ENCODE results near the gene PML. TPM values are rescaled to one million over a fixed set of nuclear protein-coding genes. Genes with fewer than 3 reads are reported as not detected.
"Not testable (repeated sequence)": the region's sequence is repeated elsewhere in the genome, so short reads cannot be mapped to it uniquely, and the experiment has no call there.

Gene PML
- total RNA-seq, 1 experiment from 2014 or later: 24.6 TPM

- H3K27me3 Mint-ChIP-seq (ENCODE audit: low read depth): peaks cover 39% of the 10 kb centered on the region
- Histone ChIP-seq H4K8ac (replicated peaks; ENCODE audit: insufficient read length, low read depth, low read length) (no peak overlapping the region), H2BK15ac (ENCODE audit: low read depth, low read length) (no peak overlapping the region), H2AK5ac (ENCODE audit: insufficient read length, low read length) (no peak overlapping the region), H3K79me1 (ENCODE audit: insufficient read depth, low read depth, low read length, poor library complexity, severe bottlenecking) (no peaks in the 10 kb centered on the region), H3T11ph (ENCODE audit: low read length) (no peak overlapping the region), H2BK5ac (ENCODE audit: insufficient read length, low read length) (no peak overlapping the region), H3K9ac (ENCODE audit: extremely low read depth, insufficient read length, low read length) (no peak overlapping the region), H2BK20ac (ENCODE audit: low read depth, low read length, poor library complexity, severe bottlenecking) (no peak overlapping the region), H2BK120ac (ENCODE audit: low read depth, low read length, poor library complexity, severe bottlenecking) (no peak overlapping the region), H3K56ac (ENCODE audit: insufficient read length, low read depth, low read length) (no peak overlapping the region), H3K23me2 (ENCODE audit: insufficient read length, low read depth, low read length, poor library complexity, severe bottlenecking) (peaks cover 2% of the 10 kb centered on the region), H3K18ac (ENCODE audit: insufficient read length, low read depth, low read length) (no peak overlapping the region), H4K5ac (ENCODE audit: insufficient read length, low read depth, low read length) (no peak overlapping the region), H3K4me1 (ENCODE audit: insufficient read depth, low read length) (peaks cover 4% of the 10 kb centered on the region; the same call in 1 of the 2 replicates), H3K79me2 (ENCODE audit: insufficient read depth, low read length) (no peaks in the 10 kb centered on the region), H3K27me3 (ENCODE audit: insufficient read depth, low read length) (no peaks in the 10 kb centered on the region), H3K14ac (ENCODE audit: insufficient read depth, low read length) (no peak overlapping the region), H2BK12ac (ENCODE audit: insufficient read length, low read depth, low read length) (no peak overlapping the region), H4K91ac (ENCODE audit: insufficient read length, low read depth, low read length) (no peak overlapping the region), H2AFZ (ENCODE audit: low read length) (peak overlapping the region; percentile 56), H3K27ac (ENCODE audit: insufficient read length, low read depth, low read length) (no peak overlapping the region), H3K4ac (ENCODE audit: low read depth, low read length) (no peak overlapping the region), H3K4me2 (ENCODE audit: insufficient read depth, insufficient read length, low read length) (peak overlapping the region; percentile 13), H3K23ac (ENCODE audit: insufficient read length, low read depth, low read length) (no peak overlapping the region), H4K20me1 (ENCODE audit: control insufficient read depth, insufficient read depth, insufficient read length) (no peaks in the 10 kb centered on the region), H3K9me3 (ENCODE audit: control insufficient read depth, low read depth, low read length) (no peaks in the 10 kb centered on the region)
- H3K4me1 Mint-ChIP-seq: peaks cover 12 to 18% of the 10 kb centered on the region in 2 experiments
- peaks cover 0 to 6% of the 10 kb centered on the region in 2 experiments; a peak in 1 of 5 replicates for H3K9me3 Mint-ChIP-seq
- peak; percentile 85 for TF ChIP-seq CTCF (conservative IDR thresholded peaks at IDR 0.05)
- H3K27ac Mint-ChIP-seq: no peak overlapping the region
- no peaks in the 10 kb centered on the region; a peak in 1 of 7 replicates for H3K36me3 Mint-ChIP-seq (ENCODE audit: insufficient read depth in 1 of 3, low read depth in 3 of 3)
- DNase-seq: peak; percentile 91
- peak overlapping the region in 1 of 2 experiments; percentile 27; a peak in 1 of 5 replicates for H3K4me3 Mint-ChIP-seq
- no CpG with 5 or more reads among the region's 26 CpGs for WGBS (ENCODE audit: extremely low coverage, insufficient read length, low lambda C conversion rate)
Observed at GRCh38 chr15:73972984-73973682, 21.4 kb upstream of the PML start.

- H3K36me3 Mint-ChIP-seq (ENCODE audit: insufficient read depth in 1 of 3, low read depth in 3 of 3); H3K4me1 ChIP-seq (ENCODE audit: insufficient read depth, low read length); H3K9me3 ChIP-seq (ENCODE audit: control insufficient read depth, low read depth, low read length); H4K91ac ChIP-seq (ENCODE audit: insufficient read length, low read depth, low read length); H3K79me1 ChIP-seq (ENCODE audit: insufficient read depth, low read depth, low read length, poor library complexity, severe bottlenecking); H3K56ac ChIP-seq (ENCODE audit: insufficient read length, low read depth, low read length); H3K4me3 Mint-ChIP-seq; DNase-seq; H2BK20ac ChIP-seq (ENCODE audit: low read depth, low read length, poor library complexity, severe bottlenecking); H4K20me1 ChIP-seq (ENCODE audit: control insufficient read depth, insufficient read depth, insufficient read length); H2BK5ac ChIP-seq (ENCODE audit: insufficient read length, low read length); H2AFZ ChIP-seq (ENCODE audit: low read length); H3K4me2 ChIP-seq (ENCODE audit: insufficient read depth, insufficient read length, low read length); H3K9me3 Mint-ChIP-seq; H4K5ac ChIP-seq (ENCODE audit: insufficient read length, low read depth, low read length); H2BK15ac ChIP-seq (ENCODE audit: low read depth, low read length); H2BK120ac ChIP-seq (ENCODE audit: low read depth, low read length, poor library complexity, severe bottlenecking); H3K18ac ChIP-seq (ENCODE audit: insufficient read length, low read depth, low read length); H3K27ac ChIP-seq (ENCODE audit: insufficient read length, low read depth, low read length); H3K79me2 ChIP-seq (ENCODE audit: insufficient read depth, low read length); H4K8ac ChIP-seq (replicated peaks; ENCODE audit: insufficient read length, low read depth, low read length); H3K27ac Mint-ChIP-seq; H3K4ac ChIP-seq (ENCODE audit: low read depth, low read length); H3K23ac ChIP-seq (ENCODE audit: insufficient read length, low read depth, low read length); H3K27me3 ChIP-seq (ENCODE audit: insufficient read depth, low read length); H3K23me2 ChIP-seq (ENCODE audit: insufficient read length, low read depth, low read length, poor library complexity, severe bottlenecking); H2AK5ac ChIP-seq (ENCODE audit: insufficient read length, low read length); H3K9ac ChIP-seq (ENCODE audit: extremely low read depth, insufficient read length, low read length); H3T11ph ChIP-seq (ENCODE audit: low read length); H3K14ac ChIP-seq (ENCODE audit: insufficient read depth, low read length); H2BK12ac ChIP-seq (ENCODE audit: insufficient read length, low read depth, low read length): not testable (repeated sequence)
- peaks cover 39% of the 10 kb centered on the region for H3K27me3 Mint-ChIP-seq (ENCODE audit: low read depth)
- no CpG with 5 or more reads among the region's 39 CpGs for WGBS (ENCODE audit: extremely low coverage, insufficient read length, low lambda C conversion rate)
- peaks cover 5 to 12% of the 10 kb centered on the region in 2 experiments for H3K4me1 Mint-ChIP-seq
Observed at GRCh38 chr15:73973683-73974200, 20.8 kb upstream of the PML start.

All from H9 (cell line).